Measurements from ENCODE around the gene TXNL4A. TPM values are rescaled to one million over a fixed set of nuclear protein-coding genes. Genes with fewer than 3 reads are reported as not detected.

The TXNL4A gene
- total RNA-seq, 2 donors from 2014 or later: 97.2 to 143 TPM

DNA sequence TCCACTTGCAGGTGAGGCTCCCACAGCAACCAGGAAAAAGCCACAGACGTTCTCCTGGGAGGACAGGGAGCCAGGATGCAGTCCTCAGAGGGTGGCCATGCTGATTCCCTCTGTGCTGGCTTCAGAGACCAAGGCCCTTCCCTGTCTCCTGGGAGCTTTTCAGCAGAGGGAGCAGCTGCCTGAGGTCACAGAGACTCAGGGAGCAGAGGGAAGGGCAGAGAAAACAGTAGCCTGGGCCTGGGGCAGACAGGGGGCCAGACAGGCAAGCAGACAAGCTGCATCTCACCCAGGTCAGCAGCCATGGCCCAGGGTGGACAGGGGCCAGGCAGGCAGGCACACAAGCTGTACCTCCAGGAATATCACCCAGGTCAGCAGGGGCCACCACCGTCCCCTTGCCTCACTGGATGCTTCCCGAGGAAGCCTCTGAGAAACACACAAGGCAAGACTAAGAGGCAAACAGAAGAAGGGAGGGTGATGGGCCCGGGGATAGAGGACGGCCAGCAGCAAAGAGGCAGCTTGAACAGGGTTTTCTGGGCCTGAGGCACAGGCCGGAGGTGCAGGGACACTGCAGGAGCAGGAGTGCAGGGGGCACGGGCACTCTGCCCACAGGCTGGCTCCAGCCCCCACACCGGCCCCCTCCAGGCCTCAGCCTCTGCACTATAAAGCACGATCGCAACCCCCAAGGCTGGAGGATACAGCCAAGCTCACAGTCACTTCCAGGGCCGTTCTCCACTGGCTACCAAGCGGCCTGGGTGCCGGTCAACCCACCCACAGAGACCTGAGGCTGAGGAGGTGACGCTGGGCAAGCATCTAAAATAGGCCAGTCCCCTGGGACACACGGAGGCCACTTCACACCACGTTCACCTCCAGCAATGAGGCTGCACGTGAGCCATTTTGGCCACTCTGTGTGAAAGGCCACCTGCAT lies 43.0 kb downstream of the TXNL4A start:
- H3K4me1 Mint-ChIP-seq (ENCODE audit: low read depth in 2 of 2): peaks cover 18 to 30% of the 10 kb centered on the region in 2 donors
- H3K9me3 Mint-ChIP-seq: no peaks in the 10 kb centered on the region
- H3K36me3 Mint-ChIP-seq: no peaks in the 10 kb centered on the region
- DNase-seq (ENCODE audit: low spot score): no peak
- no peaks in the 10 kb centered on the region for H3K27me3 Mint-ChIP-seq
- H3K4me3 Mint-ChIP-seq: no peak overlapping the region
- no peak overlapping the region for H3K27ac Mint-ChIP-seq
- no peak for ATAC-seq

DNA sequence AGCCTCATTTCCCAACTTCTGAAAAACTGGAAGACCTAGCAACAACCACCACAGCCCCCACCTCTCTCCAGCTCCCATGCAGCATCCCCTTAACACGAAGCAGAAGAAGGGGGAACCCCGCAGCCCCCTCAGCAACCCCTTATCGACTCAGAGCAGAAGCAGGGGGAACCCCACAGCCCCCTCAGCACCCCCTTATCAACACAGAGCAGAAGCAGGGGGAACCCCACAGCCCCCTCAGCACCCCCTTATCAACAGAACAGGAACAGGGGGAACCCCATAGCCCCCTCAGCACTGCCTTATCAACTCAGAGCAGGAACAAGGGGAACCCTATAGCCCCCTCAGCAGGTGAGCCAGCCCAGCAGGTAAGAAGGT lies 43.6 kb downstream of the TXNL4A start:
- Mint-ChIP-seq H3K4me3 (no peak overlapping the region), H3K27ac (peak overlapping the region in 1 of 2 donors; percentile 67), H3K27me3 (no peaks in the 10 kb centered on the region), H3K9me3 (no peaks in the 10 kb centered on the region), H3K4me1 (ENCODE audit: low read depth in 2 of 2) (peaks cover 12 to 26% of the 10 kb centered on the region in 2 donors), H3K36me3 (peaks cover 3% of the 10 kb centered on the region)
- ATAC-seq (no peak), DNase-seq (ENCODE audit: low spot score) (no peak)

DNA sequence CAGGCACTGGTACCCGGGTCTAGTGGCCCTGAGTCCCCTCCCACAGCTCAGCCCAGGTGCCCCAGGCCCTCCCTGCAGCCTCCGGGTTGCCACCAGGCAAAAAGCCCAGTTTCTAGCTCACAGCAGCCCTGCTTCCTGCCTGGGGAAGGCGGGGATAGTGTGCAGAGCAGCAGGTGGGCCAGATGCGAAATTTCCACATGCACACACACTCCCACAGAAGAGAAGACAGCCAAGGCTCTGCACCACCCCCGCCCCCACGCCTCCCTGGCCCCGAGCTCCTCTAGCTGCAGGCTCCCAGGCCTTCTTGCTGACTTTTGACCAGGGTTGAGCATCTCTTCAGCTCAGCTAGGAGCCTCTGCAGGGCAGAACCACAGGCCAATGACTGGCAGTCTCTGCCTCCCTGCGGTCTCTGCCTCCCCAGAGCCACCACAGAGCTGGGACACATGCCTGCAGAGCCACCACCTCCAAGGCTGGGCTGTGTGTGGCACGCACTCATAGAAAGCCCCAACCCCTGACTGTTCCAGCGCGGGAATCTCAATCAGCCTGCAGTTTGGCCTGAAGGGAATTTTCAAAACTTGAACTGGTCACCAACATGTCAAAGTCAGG lies 44.1 kb downstream of the TXNL4A start:
- DNase-seq (ENCODE audit: low spot score) (no peak), ATAC-seq (peak in 1 of 2 donors; percentile 52)
- H3K4me1 Mint-ChIP-seq (ENCODE audit: low read depth in 2 of 2): peaks cover 10 to 23% of the 10 kb centered on the region in 2 donors
- H3K36me3 Mint-ChIP-seq: peaks cover 4% of the 10 kb centered on the region
- H3K4me3 Mint-ChIP-seq: no peak overlapping the region
- H3K27me3 Mint-ChIP-seq: no peaks in the 10 kb centered on the region
- peak overlapping the region in 1 of 2 donors; percentile 67 for H3K27ac Mint-ChIP-seq
- H3K9me3 Mint-ChIP-seq: no peaks in the 10 kb centered on the region

DNA sequence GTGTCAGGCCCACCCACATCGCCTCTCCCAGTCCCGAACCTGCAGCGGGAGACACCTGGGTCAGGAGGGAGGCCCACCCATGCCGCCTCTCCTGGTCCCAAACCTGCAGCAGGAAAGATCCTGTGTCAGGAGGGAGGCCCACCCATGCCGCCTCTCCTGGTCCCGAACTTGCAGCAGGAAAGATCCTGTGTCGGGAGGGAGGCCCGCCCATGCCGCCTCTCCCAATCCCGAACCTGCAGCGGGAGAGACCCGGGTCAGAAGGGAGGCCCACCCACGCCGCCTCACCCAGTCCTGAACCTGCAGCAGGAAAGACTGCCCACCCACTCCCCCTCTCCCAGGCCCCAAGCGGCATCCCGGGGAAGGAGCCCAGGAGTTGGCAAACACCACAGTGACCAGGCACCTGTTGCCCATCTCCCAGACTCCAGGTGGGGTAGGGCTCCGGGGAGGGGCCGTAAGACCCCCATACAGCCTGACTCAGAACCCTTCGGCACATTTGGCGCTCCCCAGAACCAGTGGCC lies 44.7 kb downstream of the TXNL4A start:
- Mint-ChIP-seq H3K9me3 (no peaks in the 10 kb centered on the region), H3K4me1 (ENCODE audit: low read depth in 2 of 2) (peaks cover 8 to 23% of the 10 kb centered on the region in 2 donors), H3K4me3 (no peak overlapping the region), H3K27me3 (no peaks in the 10 kb centered on the region), H3K36me3 (peaks cover 4% of the 10 kb centered on the region), H3K27ac (no peak overlapping the region)
- peak in 1 of 2 donors; percentile 17 for ATAC-seq
- no peak for DNase-seq (ENCODE audit: low spot score)

DNA sequence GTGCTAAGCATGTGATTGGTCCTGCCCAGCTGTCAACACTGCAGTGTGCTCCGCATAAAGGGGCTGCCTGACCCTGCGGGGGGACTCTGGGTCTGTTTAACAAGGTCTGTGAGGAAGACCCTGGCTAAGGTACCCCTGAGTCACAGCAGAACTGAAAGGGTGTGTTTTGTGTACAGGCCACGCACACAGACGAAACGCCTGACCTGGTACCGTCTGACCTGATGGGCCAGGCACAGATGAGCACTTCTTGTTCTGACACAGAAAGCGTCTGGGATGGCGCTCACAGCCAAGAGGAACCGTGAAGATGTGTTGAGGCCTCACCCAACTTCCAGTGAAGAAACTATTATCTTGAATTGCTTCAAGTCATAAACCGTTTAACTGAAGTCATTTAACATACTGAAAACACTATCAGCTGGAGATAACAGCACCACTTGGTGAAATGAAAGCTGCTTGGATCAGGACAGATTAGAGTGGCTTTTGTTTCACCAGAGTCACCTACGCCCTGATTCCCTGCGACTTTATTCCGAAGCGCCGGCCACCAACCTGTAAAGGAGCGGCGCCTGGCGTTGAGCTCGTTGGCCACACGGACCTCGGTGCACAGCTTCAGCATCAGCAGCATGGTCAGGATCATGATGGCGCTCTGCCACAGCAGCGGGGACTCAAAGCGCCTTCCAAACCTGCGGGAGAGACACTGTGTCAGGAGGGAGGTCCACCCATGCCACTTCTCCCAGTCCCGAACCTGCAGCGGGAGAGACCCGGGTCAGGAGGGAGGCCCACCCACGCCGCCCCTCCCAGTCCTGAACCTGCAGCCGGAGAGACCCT lies 45.4 kb downstream of the TXNL4A start:
- ATAC-seq (no peak), DNase-seq (ENCODE audit: low spot score) (no peak)
- H3K27ac Mint-ChIP-seq: no peak overlapping the region
- no peak overlapping the region for H3K4me3 Mint-ChIP-seq
- no peaks in the 10 kb centered on the region for H3K27me3 Mint-ChIP-seq
- peaks cover 5 to 23% of the 10 kb centered on the region in 2 donors for H3K4me1 Mint-ChIP-seq (ENCODE audit: low read depth in 2 of 2)
- H3K9me3 Mint-ChIP-seq: no peaks in the 10 kb centered on the region
- H3K36me3 Mint-ChIP-seq: peaks cover 4% of the 10 kb centered on the region

DNA sequence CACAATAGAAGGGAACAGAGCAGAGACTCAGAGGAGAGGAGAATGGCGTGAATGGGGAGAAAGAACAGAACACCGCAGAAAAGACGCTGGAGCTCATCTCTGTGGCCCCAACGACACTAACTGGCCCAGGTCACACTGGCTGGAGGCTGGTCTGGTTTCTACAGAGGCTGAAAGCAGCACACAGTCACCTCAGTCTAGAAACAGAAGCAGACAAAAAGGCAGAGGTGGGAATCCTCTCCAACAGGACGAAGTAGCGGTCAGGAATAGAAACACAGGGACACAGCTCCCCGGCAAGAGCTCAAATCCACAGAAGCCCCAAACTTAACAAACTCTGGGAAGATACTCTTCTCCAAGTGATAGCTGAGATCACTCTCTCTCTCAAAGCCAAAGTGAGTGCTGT lies 46.2 kb downstream of the TXNL4A start:
- H3K4me1 Mint-ChIP-seq (ENCODE audit: low read depth in 2 of 2): peaks cover 5 to 27% of the 10 kb centered on the region in 2 donors
- ATAC-seq (no peak), DNase-seq (ENCODE audit: low spot score) (no peak)
- no peak overlapping the region for H3K4me3 Mint-ChIP-seq
- no peaks in the 10 kb centered on the region for H3K27me3 Mint-ChIP-seq
- peaks cover 10% of the 10 kb centered on the region for H3K36me3 Mint-ChIP-seq
- H3K27ac Mint-ChIP-seq: peak overlapping the region in 1 of 2 donors; percentile 8
- no peaks in the 10 kb centered on the region for H3K9me3 Mint-ChIP-seq

DNA sequence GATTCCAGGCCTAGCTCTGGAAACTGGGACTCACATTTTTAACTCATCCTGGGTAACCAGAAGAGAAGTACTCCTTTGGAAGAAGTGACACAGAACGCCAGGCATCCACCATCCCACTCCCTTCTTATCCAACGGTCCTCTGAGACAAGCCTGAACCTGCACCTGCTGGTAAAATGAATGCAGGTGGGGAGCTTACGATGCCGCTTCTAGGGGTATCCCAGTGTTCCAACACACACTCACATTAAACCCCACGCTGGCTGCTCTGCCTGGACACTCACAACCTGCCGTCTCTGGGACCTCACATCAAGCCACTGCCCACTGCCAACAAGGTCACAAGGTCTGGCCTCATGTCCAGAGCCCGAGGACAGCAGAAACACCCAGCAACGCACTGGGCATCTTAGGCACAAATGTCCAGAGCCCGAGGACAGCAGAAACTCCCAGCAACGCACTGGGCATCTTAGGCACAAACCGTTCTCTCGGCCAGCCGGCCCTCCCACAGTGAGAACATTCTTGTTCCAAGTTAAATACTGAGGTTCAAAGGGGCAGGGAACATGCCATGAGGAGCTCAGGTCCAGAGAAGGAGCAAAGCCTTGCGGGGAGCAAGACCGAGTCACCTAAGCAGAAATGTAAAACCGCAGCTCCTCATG lies 46.8 kb downstream of the TXNL4A start:
- peaks cover 10% of the 10 kb centered on the region for H3K36me3 Mint-ChIP-seq
- H3K9me3 Mint-ChIP-seq: no peaks in the 10 kb centered on the region

DNA sequence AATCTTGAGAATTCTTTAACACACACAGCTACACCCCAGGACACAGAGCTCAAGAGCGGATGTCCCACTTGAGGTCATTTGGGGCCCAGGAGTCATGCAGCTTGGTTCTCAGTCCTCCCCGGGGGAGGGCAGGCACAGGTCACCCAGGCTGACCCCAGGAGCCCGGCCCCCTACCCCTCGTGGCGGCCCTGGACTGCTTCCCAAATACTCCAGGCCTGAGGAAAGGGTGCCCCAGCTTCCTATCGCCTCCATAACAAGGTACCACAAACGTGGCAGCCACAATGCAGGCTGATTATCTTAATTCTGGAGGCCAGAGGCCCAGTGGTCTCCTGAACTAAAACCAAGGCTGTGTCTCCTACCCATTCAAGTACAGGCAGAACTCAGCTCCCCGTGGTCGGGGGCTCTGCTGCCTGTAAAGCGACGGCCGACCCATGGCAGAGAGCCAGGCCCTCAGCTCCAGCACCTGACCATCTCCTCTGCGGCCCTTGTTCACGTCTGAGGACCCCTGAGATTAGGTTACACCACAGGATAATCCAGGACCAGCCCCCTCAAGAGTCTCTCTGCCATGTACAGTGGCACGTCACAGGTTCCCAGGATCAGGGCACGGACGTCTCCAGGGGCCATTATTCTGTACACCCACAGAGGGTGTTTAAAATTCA lies 47.4 kb downstream of the TXNL4A start:
- ATAC-seq (no peak), DNase-seq (ENCODE audit: low spot score) (no peak)
- Mint-ChIP-seq H3K27ac (no peak overlapping the region), H3K4me3 (no peak overlapping the region), H3K27me3 (no peaks in the 10 kb centered on the region), H3K9me3 (no peaks in the 10 kb centered on the region), H3K4me1 (ENCODE audit: low read depth in 2 of 2) (peaks cover 5 to 24% of the 10 kb centered on the region in 2 donors), H3K36me3 (peaks cover 15% of the 10 kb centered on the region)

More for the DNA sequence above, 46.8 kb downstream of the TXNL4A start:
- Mint-ChIP-seq H3K4me1 (ENCODE audit: low read depth in 2 of 2) (peaks cover 5 to 24% of the 10 kb centered on the region in 2 donors), H3K27me3 (no peaks in the 10 kb centered on the region), H3K27ac (no peak overlapping the region), H3K4me3 (no peak overlapping the region)
- DNase-seq (ENCODE audit: low spot score) (no peak), ATAC-seq (no peak)

DNA sequence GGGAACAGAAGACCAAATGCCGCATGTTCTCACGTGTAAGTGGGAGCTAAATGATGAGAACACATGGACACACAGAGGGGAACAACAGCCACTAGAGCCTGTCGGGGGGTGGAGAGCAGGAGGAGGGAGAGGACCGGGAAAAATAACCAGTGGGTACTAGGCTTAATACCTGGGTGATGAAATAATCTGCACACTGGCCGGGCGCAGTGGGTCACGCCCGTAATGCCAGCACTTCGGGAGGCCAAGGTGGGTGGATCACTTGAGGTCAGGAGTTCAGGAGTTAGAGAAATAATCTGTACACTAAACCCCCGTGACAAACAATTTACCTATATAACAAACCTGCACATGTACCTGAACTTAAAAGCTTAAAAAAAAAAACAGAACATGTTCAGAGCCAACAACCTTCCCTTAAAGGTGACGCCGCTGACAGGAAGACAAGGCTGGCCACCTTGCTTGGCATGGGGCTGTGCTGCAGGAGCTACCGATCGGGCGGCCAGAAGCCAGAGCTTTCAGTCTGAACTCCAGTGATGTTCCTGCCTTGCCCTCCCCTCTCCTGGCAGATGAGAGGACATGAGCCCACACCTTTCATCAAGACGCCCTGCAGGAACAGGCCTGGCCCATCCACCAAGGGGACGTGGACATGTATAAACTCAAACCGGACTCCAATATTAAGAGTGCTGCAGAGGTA lies 48.1 kb downstream of the TXNL4A start:
- ATAC-seq: no peak
- Mint-ChIP-seq H3K9me3 (peaks cover 4% of the 10 kb centered on the region), H3K27ac (no peak overlapping the region), H3K27me3 (no peaks in the 10 kb centered on the region), H3K36me3 (peaks cover 22% of the 10 kb centered on the region), H3K4me1 (ENCODE audit: low read depth in 2 of 2) (peaks cover 5 to 19% of the 10 kb centered on the region in 2 donors), H3K4me3 (no peak overlapping the region)
- DNase-seq (ENCODE audit: low spot score): no peak

DNA sequence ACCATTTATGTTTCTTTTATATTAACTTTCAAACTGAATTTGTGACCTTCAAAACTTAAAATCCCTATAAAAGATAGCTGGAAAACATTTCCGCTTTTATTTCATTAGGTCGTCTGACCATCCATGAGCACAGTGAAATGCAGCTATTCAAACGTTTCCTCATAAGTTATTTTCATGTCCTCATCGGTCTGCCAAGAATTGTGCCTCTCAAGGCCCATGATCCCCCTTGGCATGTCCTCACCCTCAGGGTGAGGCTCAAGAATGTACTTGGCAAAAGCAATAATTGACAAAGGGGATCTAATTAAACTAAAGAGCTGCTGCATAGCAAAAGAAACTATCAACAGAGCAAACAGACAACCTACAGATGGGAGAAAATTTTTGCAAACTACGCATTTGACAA lies 49.3 kb downstream of the TXNL4A start:
- Mint-ChIP-seq H3K27me3 (no peaks in the 10 kb centered on the region), H3K36me3 (peaks cover 22% of the 10 kb centered on the region), H3K4me1 (ENCODE audit: low read depth in 2 of 2) (peaks cover 0 to 12% of the 10 kb centered on the region in 2 donors), H3K9me3 (peaks cover 4% of the 10 kb centered on the region), H3K27ac (no peak overlapping the region), H3K4me3 (no peak overlapping the region)
- ATAC-seq (no peak), DNase-seq (ENCODE audit: low spot score) (no peak)

DNA sequence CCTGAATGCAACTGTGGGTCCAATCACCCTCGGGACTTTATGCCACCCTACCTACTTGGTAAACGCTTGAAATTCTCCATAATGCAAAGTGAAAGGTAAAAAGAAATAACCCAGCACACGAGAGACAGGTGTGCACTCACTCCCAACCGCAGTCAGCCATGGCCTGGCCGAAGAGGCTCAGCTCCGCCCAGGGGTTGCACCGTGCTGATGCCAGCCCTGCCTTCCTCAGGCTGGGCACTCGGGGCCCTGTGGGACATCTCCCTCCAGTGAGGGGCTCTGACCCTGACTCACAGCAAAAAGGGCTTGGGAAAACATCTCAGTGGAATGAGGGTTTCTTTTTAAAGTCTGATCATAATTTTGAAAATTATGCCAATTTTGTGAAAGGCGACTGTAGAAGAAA lies 50.2 kb downstream of the TXNL4A start:
- DNase-seq (ENCODE audit: low spot score): no peak
- no peak for ATAC-seq
- Mint-ChIP-seq H3K27ac (no peak overlapping the region), H3K4me3 (no peak overlapping the region), H3K9me3 (peaks cover 8% of the 10 kb centered on the region), H3K27me3 (no peaks in the 10 kb centered on the region), H3K36me3 (peaks cover 30% of the 10 kb centered on the region), H3K4me1 (ENCODE audit: low read depth in 2 of 2) (peaks cover 0 to 12% of the 10 kb centered on the region in 2 donors)

DNA sequence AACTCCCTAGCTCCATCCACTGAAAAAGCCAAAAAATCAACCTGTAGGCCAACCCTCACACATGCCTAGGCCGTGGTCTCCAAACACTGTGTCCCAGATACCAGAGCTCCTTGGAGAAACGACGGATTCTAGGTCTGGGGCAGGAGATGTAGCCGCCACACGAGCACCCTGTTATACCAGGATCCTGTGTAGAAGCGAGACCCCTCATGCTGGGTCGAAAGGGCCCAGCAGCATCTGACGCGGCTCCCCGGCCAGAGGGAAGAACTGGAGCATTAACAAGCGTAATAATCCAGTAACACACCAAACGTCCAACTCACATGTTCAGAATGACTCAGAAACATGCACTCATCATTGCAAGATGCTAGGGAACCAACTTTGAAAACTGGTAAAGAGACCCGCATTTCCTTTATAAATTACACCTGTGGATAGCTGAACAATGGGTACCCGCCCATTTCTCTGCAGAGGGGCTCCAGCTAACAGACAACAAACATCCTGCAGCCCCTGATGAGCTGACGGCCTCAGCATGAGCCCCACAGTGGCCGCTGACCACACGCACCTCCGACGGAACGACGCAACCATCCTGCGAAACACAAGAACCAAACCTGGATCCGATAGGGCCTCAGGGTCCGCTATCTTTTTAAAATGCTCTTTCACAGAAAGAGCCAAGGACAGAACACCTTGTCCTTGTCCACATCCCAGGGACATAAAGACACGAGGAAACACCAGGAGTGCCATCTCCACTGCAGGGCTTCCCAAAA lies 51.1 kb downstream of the TXNL4A start:
- no peak for DNase-seq (ENCODE audit: low spot score)
- peaks cover 39% of the 10 kb centered on the region for H3K36me3 Mint-ChIP-seq
- no peaks in the 10 kb centered on the region for H3K27me3 Mint-ChIP-seq

More for the DNA sequence above, 51.1 kb downstream of the TXNL4A start:
- H3K4me1 Mint-ChIP-seq (ENCODE audit: low read depth in 2 of 2): peaks cover 0 to 12% of the 10 kb centered on the region in 2 donors
- H3K27ac Mint-ChIP-seq: no peak overlapping the region
- ATAC-seq: no peak
- peaks cover 15% of the 10 kb centered on the region for H3K9me3 Mint-ChIP-seq
- H3K4me3 Mint-ChIP-seq: no peak overlapping the region

Data from natural killer cell treated with Interleukin-12 subunit alpha and Interleukin-12 subunit beta and Interleukin-15 and Interleukin-18, amount 100 ng/mL, for 72 hours (primary cell).